ENCODE measurements around the gene EDEM2.
"Not testable (repeated sequence)": the region's sequence is repeated elsewhere in the genome, so short reads cannot be mapped to it uniquely, and the experiment has no call there.

The EDEM2 gene

GRCh38 chr20:35150846-35151579 lies 3.9 kb upstream of the EDEM2 start:
- no peak overlapping the region for H3K4me3 ChIP-seq (ENCODE audit: insufficient read length, low read depth)
- H3K9me3 ChIP-seq (ENCODE audit: insufficient read depth, low read length): peaks cover 6% of the 10 kb centered on the region; the same call in 1 of the 2 replicates
- no peaks in the 10 kb centered on the region for H3K4me1 ChIP-seq (ENCODE audit: insufficient read depth, insufficient read length)
- no peak overlapping the region for H3K9ac ChIP-seq (ENCODE audit: insufficient read length, low read depth)
- no peaks in the 10 kb centered on the region for H3K36me3 ChIP-seq (ENCODE audit: insufficient read depth, insufficient read length, low read length)
- no peak for DNase-seq (ENCODE audit: low read depth, low spot score)
- no peaks in the 10 kb centered on the region for H3K27me3 ChIP-seq (ENCODE audit: insufficient read depth, insufficient read length)
- TF ChIP-seq SUZ12 (IDR thresholded peaks at IDR 0.05; ENCODE audit: extremely low read depth, insufficient read depth, insufficient read length): no peak
- TF ChIP-seq YY1 (IDR thresholded peaks at IDR 0.05; ENCODE audit: insufficient read depth, insufficient read length): no peak
- no peak for TF ChIP-seq ZNF274 (IDR thresholded peaks at IDR 0.05; ENCODE audit: low read depth, low read length)

GRCh38 chr20:35147575-35148071 lies 487 bp upstream of the EDEM2 start:
- H3K27me3 ChIP-seq (ENCODE audit: insufficient read depth, insufficient read length); H3K9me3 ChIP-seq (ENCODE audit: insufficient read depth, low read length); H3K4me1 ChIP-seq (ENCODE audit: insufficient read depth, insufficient read length); DNase-seq (ENCODE audit: low read depth, low spot score): not testable (repeated sequence)
- peaks cover 24% of the 10 kb centered on the region for H3K36me3 ChIP-seq (ENCODE audit: insufficient read depth, insufficient read length, low read length)
- peak overlapping the region; percentile 85 for H3K9ac ChIP-seq (ENCODE audit: insufficient read length, low read depth)
- H3K4me3 ChIP-seq (ENCODE audit: insufficient read length, low read depth): peak overlapping the region; percentile 67

DNA sequence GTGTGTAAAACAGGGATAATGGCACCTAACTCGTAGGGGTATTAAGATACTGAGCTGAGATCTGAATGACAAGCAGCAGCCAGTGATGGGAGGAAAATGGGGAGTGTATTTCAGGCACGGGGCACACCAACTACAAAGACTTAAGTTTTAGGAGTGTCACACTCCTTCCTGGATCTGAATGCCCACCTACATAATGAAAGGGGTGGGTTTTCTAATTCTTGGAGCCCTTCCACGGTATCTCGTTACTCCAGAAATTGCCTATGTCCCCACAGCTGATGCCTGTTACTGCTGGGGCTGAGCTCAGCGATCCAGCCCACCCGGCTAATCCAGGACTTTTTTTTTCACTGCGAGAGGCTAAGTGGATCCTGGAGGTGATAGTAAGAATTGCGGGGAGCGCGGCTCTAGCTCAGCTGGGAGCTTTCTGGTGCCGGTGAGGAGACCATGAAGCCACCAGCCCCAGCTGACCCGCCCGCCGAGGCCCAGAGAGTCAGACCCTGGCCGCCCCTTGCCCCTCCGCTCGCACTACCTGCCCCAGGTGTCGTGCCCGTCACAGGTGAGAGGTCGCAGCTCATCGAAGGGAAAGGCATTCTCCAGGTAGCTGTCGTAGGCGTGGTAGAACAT lies 727 bp downstream of the EDEM2 start:
- no peaks in the 10 kb centered on the region for H3K4me1 ChIP-seq (ENCODE audit: insufficient read depth, insufficient read length)
- no peaks in the 10 kb centered on the region for H3K9me3 ChIP-seq (ENCODE audit: insufficient read depth, low read length)
- TF ChIP-seq YY1 (IDR thresholded peaks at IDR 0.05; ENCODE audit: insufficient read depth, insufficient read length) (no peak), SUZ12 (IDR thresholded peaks at IDR 0.05; ENCODE audit: extremely low read depth, insufficient read depth, insufficient read length) (no peak), ZNF274 (IDR thresholded peaks at IDR 0.05; ENCODE audit: low read depth, low read length) (no peak)
- peak overlapping the region; percentile 67 for H3K4me3 ChIP-seq (ENCODE audit: insufficient read length, low read depth)
- peak; percentile 20 for DNase-seq (ENCODE audit: low read depth, low spot score)
- H3K36me3 ChIP-seq (ENCODE audit: insufficient read depth, insufficient read length, low read length): peaks cover 36% of the 10 kb centered on the region
- no peaks in the 10 kb centered on the region for H3K27me3 ChIP-seq (ENCODE audit: insufficient read depth, insufficient read length)
- H3K9ac ChIP-seq (ENCODE audit: insufficient read length, low read depth): peak overlapping the region; percentile 85

GRCh38 chr20:35145141-35145564 lies 2.0 kb downstream of the EDEM2 start:
- Histone ChIP-seq H3K9me3 (ENCODE audit: insufficient read depth, low read length) (no peaks in the 10 kb centered on the region), H3K4me3 (ENCODE audit: insufficient read length, low read depth) (no peak overlapping the region), H3K4me1 (ENCODE audit: insufficient read depth, insufficient read length) (no peaks in the 10 kb centered on the region), H3K9ac (ENCODE audit: insufficient read length, low read depth) (no peak overlapping the region), H3K36me3 (ENCODE audit: insufficient read depth, insufficient read length, low read length) (peaks cover 46% of the 10 kb centered on the region), H3K27me3 (ENCODE audit: insufficient read depth, insufficient read length) (no peaks in the 10 kb centered on the region)
- peak; percentile 33 for DNase-seq (ENCODE audit: low read depth, low spot score)
- TF ChIP-seq SUZ12 (IDR thresholded peaks at IDR 0.05; ENCODE audit: extremely low read depth, insufficient read depth, insufficient read length): no peak
- no peak for TF ChIP-seq YY1 (IDR thresholded peaks at IDR 0.05; ENCODE audit: insufficient read depth, insufficient read length)
- TF ChIP-seq ZNF274 (IDR thresholded peaks at IDR 0.05; ENCODE audit: low read depth, low read length): no peak

DNA sequence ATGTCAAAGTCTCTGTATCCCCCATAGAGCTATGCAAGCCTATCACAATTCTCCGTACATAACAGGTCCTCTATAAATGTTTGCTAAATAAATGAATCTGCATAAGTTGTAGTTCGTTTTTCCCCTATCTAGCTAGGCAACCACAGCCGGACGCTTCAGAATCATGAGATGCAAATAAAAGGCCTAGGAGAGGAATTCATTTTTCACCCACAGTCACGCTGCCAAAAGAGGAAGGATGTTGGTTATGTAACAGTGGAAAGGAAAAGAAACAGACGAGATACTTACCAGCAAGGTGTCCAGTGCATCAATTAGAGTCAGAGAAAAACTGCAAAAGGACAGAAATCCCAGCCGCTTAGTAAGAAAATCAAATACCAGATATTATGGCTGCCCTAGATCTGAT lies 2.4 kb downstream of the EDEM2 start:
- no peaks in the 10 kb centered on the region for H3K27me3 ChIP-seq (ENCODE audit: insufficient read depth, insufficient read length)
- no peak for DNase-seq (ENCODE audit: low read depth, low spot score)
- H3K4me3 ChIP-seq (ENCODE audit: insufficient read length, low read depth): no peak overlapping the region
- H3K36me3 ChIP-seq (ENCODE audit: insufficient read depth, insufficient read length, low read length): peaks cover 49% of the 10 kb centered on the region
- no peak overlapping the region for H3K9ac ChIP-seq (ENCODE audit: insufficient read length, low read depth)
- no peaks in the 10 kb centered on the region for H3K9me3 ChIP-seq (ENCODE audit: insufficient read depth, low read length)
- TF ChIP-seq SUZ12 (IDR thresholded peaks at IDR 0.05; ENCODE audit: extremely low read depth, insufficient read depth, insufficient read length): no peak
- no peak for TF ChIP-seq ZNF274 (IDR thresholded peaks at IDR 0.05; ENCODE audit: low read depth, low read length)
- no peak for TF ChIP-seq YY1 (IDR thresholded peaks at IDR 0.05; ENCODE audit: insufficient read depth, insufficient read length)
- no peaks in the 10 kb centered on the region for H3K4me1 ChIP-seq (ENCODE audit: insufficient read depth, insufficient read length)

DNA sequence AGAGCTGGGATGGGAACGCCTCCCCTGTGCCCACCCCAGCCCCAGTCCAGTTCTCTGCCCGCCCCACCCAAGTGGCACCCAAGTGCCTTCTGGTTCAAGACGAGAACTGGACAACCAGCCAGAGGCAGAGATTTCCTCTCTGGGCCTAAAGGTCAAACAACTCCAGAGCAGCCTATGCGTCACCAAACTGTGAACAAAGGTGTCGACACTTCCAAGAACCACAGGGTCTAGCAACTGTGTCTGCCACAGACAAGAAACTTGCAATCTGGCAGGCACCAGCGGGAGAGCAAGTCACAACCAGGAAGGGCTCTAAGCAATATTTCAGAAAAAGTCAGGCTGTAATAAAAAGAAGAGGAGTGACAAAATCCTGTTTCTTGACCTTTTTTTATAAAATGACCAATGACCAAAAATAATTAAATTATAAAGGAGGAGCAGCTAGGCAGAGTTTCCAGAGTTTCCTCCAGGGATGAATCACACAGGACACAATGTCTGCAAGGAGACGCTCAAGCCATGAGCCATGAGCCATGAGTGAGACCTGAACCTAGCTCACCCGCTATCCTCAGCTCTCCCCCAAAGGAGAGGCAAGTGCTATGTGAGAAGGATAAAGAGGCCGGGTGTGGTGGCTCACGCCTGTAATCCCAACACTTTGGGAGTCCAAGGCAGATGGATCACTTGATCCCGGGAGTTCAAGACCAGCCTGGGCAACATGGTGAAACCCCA lies 11.1 kb downstream of the EDEM2 start:
- no peaks in the 10 kb centered on the region for H3K27me3 ChIP-seq (ENCODE audit: insufficient read depth, insufficient read length)
- peaks cover 64% of the 10 kb centered on the region for H3K36me3 ChIP-seq (ENCODE audit: insufficient read depth, insufficient read length, low read length)
- DNase-seq (ENCODE audit: low read depth, low spot score): no peak
- H3K4me1 ChIP-seq (ENCODE audit: insufficient read depth, insufficient read length): no peaks in the 10 kb centered on the region
- H3K4me3 ChIP-seq (ENCODE audit: insufficient read length, low read depth): no peak overlapping the region
- TF ChIP-seq SUZ12 (IDR thresholded peaks at IDR 0.05; ENCODE audit: extremely low read depth, insufficient read depth, insufficient read length): no peak
- no peak for TF ChIP-seq YY1 (IDR thresholded peaks at IDR 0.05; ENCODE audit: insufficient read depth, insufficient read length)
- no peak for TF ChIP-seq ZNF274 (IDR thresholded peaks at IDR 0.05; ENCODE audit: low read depth, low read length)
- H3K9me3 ChIP-seq (ENCODE audit: insufficient read depth, low read length): no peaks in the 10 kb centered on the region
- H3K9ac ChIP-seq (ENCODE audit: insufficient read length, low read depth): no peak overlapping the region

GRCh38 chr20:35134880-35135279 lies 12.3 kb downstream of the EDEM2 start:
- no peaks in the 10 kb centered on the region for H3K4me1 ChIP-seq (ENCODE audit: insufficient read depth, insufficient read length)
- H3K9ac ChIP-seq (ENCODE audit: insufficient read length, low read depth): no peak overlapping the region
- no peak overlapping the region for H3K4me3 ChIP-seq (ENCODE audit: insufficient read length, low read depth)
- no peak for DNase-seq (ENCODE audit: low read depth, low spot score)
- no peak for TF ChIP-seq YY1 (IDR thresholded peaks at IDR 0.05; ENCODE audit: insufficient read depth, insufficient read length)
- no peak for TF ChIP-seq ZNF274 (IDR thresholded peaks at IDR 0.05; ENCODE audit: low read depth, low read length)
- no peaks in the 10 kb centered on the region for H3K27me3 ChIP-seq (ENCODE audit: insufficient read depth, insufficient read length)
- H3K9me3 ChIP-seq (ENCODE audit: insufficient read depth, low read length): no peaks in the 10 kb centered on the region
- H3K36me3 ChIP-seq (ENCODE audit: insufficient read depth, insufficient read length, low read length): peaks cover 65% of the 10 kb centered on the region
